OCI-LY3 (cell line): ENCODE measurements around the gene GRIK1.

Experiments used
- H2AFZ ChIP-seq: fragments of 200-600, 300-600 bp; shearing (Covaris generic); 2 replicates; pipeline ENCODE4 v1.6.0; 2014; ENCODE audit warnings: antibody characterized with exemption, low read depth, low read length
- H3K27ac ChIP-seq: fragments of 200-600, 300-600 bp; sonication (generic); 2 replicates; pipeline ENCODE4 v1.5.1; 2014; ENCODE audit warnings: mild to moderate bottlenecking, low read length, moderate library complexity, mixed read lengths
- H3K27me3 ChIP-seq: fragments of 200-600, 300-600 bp; sonication (generic); 2 replicates; pipeline ENCODE4 v1.6.1; 2014; ENCODE audit warnings: low read depth, low read length, mixed read lengths
- H3K36me3 ChIP-seq: fragments of 200-600, 300-600 bp; sonication (generic); replicated peaks from 2 replicates; pipeline ENCODE3; 2014; ENCODE audit warnings: low read depth, low read length, mixed read lengths
- H3K4me1 ChIP-seq: fragments of 300-600, 200-600 bp; sonication (generic); 2 replicates; pipeline ENCODE4 v1.6.1; 2014; ENCODE audit warnings: low read length, mixed read lengths
- H3K4me2 ChIP-seq: fragments of 200-600, 300-600 bp; sonication (generic); 2 replicates; pipeline ENCODE4 v1.6.1; 2014; ENCODE audit warnings: low read length, mixed read lengths
- H3K4me3 ChIP-seq: fragments of 300-600, 200-600 bp; sonication (generic); 2 replicates; pipeline ENCODE4 v1.5.1; 2014; ENCODE audit warnings: antibody characterized with exemption, mild to moderate bottlenecking, low read length, moderate library complexity
- H3K79me2 ChIP-seq: fragments of 300-600, 200-600 bp; shearing (Covaris generic); 2 replicates; pipeline ENCODE4 v1.6.1; 2014; ENCODE audit warnings: mild to moderate bottlenecking, low read length, mixed read lengths
- H3K9ac ChIP-seq: fragments of 300-600, 200-600 bp; shearing (Covaris generic); 2 replicates; pipeline ENCODE4 v1.6.0; 2014; ENCODE audit warnings: mild to moderate bottlenecking, low read length, moderate library complexity
- H3K9me3 ChIP-seq: fragments of 200-600, 300-600 bp; shearing (Covaris generic); 2 replicates; pipeline ENCODE4 v1.6.1; 2014; ENCODE audit warnings: low read length, mixed read lengths; ENCODE audit not compliant: insufficient read depth
- H4K20me1 ChIP-seq: fragments of 200-600, 300-600 bp; sonication (generic); 2 replicates; pipeline ENCODE4 v1.6.1; 2016; ENCODE audit warnings: low read length, mixed read lengths; ENCODE audit not compliant: insufficient read depth
- CTCF ChIP-seq: fragments of 200-600, 300-600 bp; sonication (generic); IDR thresholded peaks from 2 replicates; pipeline ENCODE4 v1.5.1; 2014; ENCODE audit warnings: antibody characterized with exemption, low read length, low read depth
- EZH2phosphoT487 ChIP-seq: fragments of 200-600 bp; shearing (Covaris generic); IDR thresholded peaks from 2 replicates; pipeline ENCODE4 v1.6.1; 2018; ENCODE audit warnings: antibody characterized with exemption, mixed run types, low read depth

Gene GRIK1

GRCh38 chr21:29810871-29811270, 128.9 kb downstream of the GRIK1 start:
- H3K27ac ChIP-seq, result no peak overlapping the region
- H3K36me3 ChIP-seq, result no peaks in the 10 kb centered on the region
- H3K79me2 ChIP-seq, result no peaks in the 10 kb centered on the region
- H3K4me3 ChIP-seq, result no peak overlapping the region
- TF ChIP-seq CTCF, result no peak
- H2AFZ ChIP-seq, result no peak overlapping the region
- H4K20me1 ChIP-seq, result no peaks in the 10 kb centered on the region
- no peaks in the 10 kb centered on the region for H3K4me1 ChIP-seq
- H3K4me2 ChIP-seq, result no peak overlapping the region
- no peaks in the 10 kb centered on the region for H3K9me3 ChIP-seq
- H3K9ac ChIP-seq, result no peak overlapping the region
- H3K27me3 ChIP-seq, result no peaks in the 10 kb centered on the region

- Histone ChIP-seq H3K4me3 (no peak overlapping the region), H3K27me3 (no peaks in the 10 kb centered on the region), H3K27ac (no peak overlapping the region), H3K36me3 (no peaks in the 10 kb centered on the region), H3K9me3 (no peaks in the 10 kb centered on the region), H3K9ac (no peak overlapping the region), H3K4me2 (no peak overlapping the region), H3K4me1 (no peaks in the 10 kb centered on the region), H4K20me1 (no peaks in the 10 kb centered on the region), H2AFZ (no peak overlapping the region), H3K79me2 (no peaks in the 10 kb centered on the region)
- TF ChIP-seq EZH2phosphoT487 (no peak), CTCF (no peak)
Observed at GRCh38 chr21:29808153-29808552, 131.6 kb downstream of the GRIK1 start.

GRCh38 chr21:29805105-29805504, 134.7 kb downstream of the GRIK1 start:
- no peaks in the 10 kb centered on the region for H3K4me1 ChIP-seq
- TF ChIP-seq CTCF (no peak), EZH2phosphoT487 (no peak)
- no peak overlapping the region for H3K27ac ChIP-seq
- H2AFZ ChIP-seq, result no peak overlapping the region
- H3K27me3 ChIP-seq, result no peaks in the 10 kb centered on the region
- H3K4me2 ChIP-seq, result no peak overlapping the region
- H3K79me2 ChIP-seq, result no peaks in the 10 kb centered on the region
- H3K9me3 ChIP-seq, result no peaks in the 10 kb centered on the region
- H3K4me3 ChIP-seq, result no peak overlapping the region
- H3K9ac ChIP-seq, result no peak overlapping the region
- H4K20me1 ChIP-seq, result no peaks in the 10 kb centered on the region
- no peaks in the 10 kb centered on the region for H3K36me3 ChIP-seq

- Histone ChIP-seq H3K79me2 (no peaks in the 10 kb centered on the region), H3K9ac (no peak overlapping the region), H3K4me3 (no peak overlapping the region), H2AFZ (no peak overlapping the region), H3K27me3 (no peaks in the 10 kb centered on the region), H4K20me1 (no peaks in the 10 kb centered on the region), H3K9me3 (no peaks in the 10 kb centered on the region), H3K4me1 (no peaks in the 10 kb centered on the region), H3K36me3 (no peaks in the 10 kb centered on the region), H3K4me2 (no peak overlapping the region), H3K27ac (no peak overlapping the region)
- TF ChIP-seq EZH2phosphoT487 (no peak), CTCF (no peak)
Observed at GRCh38 chr21:29803191-29803590, 136.6 kb downstream of the GRIK1 start.
